Activated CD8-positive, alpha-beta memory T cell treated with anti-CD3 and anti-CD28 coated beads, Interleukin-2, amount 50 U/mL, for 24 hours (primary cell): Measurements from ENCODE around the gene DPYSL3.

Experiments
- DNase-seq: peaks from one replicate; pipeline ENCODE4 v3.0.0-alpha.2; 2020; ENCODE audit errors: extremely low read depth

Gene DPYSL3

GRCh38 chr5:147403651-147404640, 105.9 kb downstream of the DPYSL3 start:
- DNase-seq, result no peak

GRCh38 chr5:147400881-147401280, 109.0 kb downstream of the DPYSL3 start:
- no peak for DNase-seq

GRCh38 chr5:147400126-147400809, 109.6 kb downstream of the DPYSL3 start:
- no peak for DNase-seq

GRCh38 chr5:147398860-147399259, 111.0 kb downstream of the DPYSL3 start:
- DNase-seq, result no peak

- DNase-seq, result no peak
Observed at GRCh38 chr5:147397616-147398015, 112.3 kb downstream of the DPYSL3 start.

GRCh38 chr5:147396070-147396823, 113.6 kb downstream of the DPYSL3 start:
- no peak for DNase-seq

- no peak for DNase-seq
Observed at GRCh38 chr5:147393874-147394672, 115.8 kb downstream of the DPYSL3 start.

- DNase-seq, result no peak
Observed at GRCh38 chr5:147391781-147392180, 118.1 kb downstream of the DPYSL3 start.

- DNase-seq, result no peak
Observed at GRCh38 chr5:147390654-147391225, 119.1 kb downstream of the DPYSL3 start.

GRCh38 chr5:147388184-147389108, 121.4 kb downstream of the DPYSL3 start:
- no peak for DNase-seq

GRCh38 chr5:147387109-147387508, 122.8 kb downstream of the DPYSL3 start:
- DNase-seq, result no peak

- DNase-seq, result no peak
Observed at GRCh38 chr5:147384346-147385193, 125.3 kb downstream of the DPYSL3 start.

- DNase-seq, result no peak
Observed at GRCh38 chr5:147382776-147383175, 127.1 kb downstream of the DPYSL3 start.

GRCh38 chr5:147381555-147381954, 128.3 kb downstream of the DPYSL3 start:
- no peak for DNase-seq

GRCh38 chr5:147377682-147378081, 132.2 kb downstream of the DPYSL3 start:
- DNase-seq, result no peak

- no peak for DNase-seq
Observed at GRCh38 chr5:147375151-147375550, 134.7 kb downstream of the DPYSL3 start.

GRCh38 chr5:147373328-147373727, 136.5 kb downstream of the DPYSL3 start:
- no peak for DNase-seq

GRCh38 chr5:147372191-147372590, 137.7 kb downstream of the DPYSL3 start:
- DNase-seq, result no peak

GRCh38 chr5:147371290-147371689, 138.6 kb downstream of the DPYSL3 start:
- no peak for DNase-seq
